Measurements from ENCODE around the gene MATN3.

MATN3 gene

DNA sequence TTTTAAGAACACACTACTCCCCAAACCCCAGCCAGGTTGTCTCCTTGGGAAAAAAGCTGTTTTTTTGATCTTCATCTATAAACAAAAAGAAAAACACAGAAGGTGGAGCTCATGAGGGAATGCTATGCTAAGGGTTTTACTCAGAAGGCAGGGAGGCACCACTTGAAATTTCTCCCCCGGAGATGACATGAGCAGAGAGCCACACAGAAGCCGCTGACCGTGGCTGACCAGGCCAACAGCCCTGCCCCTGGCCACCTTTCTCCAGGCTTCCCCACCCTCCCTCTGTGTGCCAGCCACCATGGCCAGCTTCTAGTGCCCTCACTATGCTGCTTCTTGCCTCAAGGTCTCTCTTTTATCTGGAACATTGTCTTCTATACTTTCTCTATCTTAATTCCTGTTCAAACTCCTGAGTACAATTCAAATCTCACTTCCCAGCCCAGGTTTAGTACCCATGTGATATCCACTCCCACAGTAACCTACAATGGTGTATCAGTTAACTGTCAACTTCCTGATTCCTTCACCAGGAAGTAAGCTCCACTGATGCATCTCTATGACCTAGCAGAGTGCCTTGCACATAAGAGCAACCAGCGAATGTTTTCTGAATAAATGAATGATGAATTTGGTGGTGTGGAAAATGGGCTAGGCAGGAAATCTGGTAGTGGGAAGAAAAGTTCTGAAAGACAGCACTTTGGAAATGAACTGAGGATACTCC is 23.6 kb upstream of the MATN3 start:
- DNase-seq, result no peak

DNA sequence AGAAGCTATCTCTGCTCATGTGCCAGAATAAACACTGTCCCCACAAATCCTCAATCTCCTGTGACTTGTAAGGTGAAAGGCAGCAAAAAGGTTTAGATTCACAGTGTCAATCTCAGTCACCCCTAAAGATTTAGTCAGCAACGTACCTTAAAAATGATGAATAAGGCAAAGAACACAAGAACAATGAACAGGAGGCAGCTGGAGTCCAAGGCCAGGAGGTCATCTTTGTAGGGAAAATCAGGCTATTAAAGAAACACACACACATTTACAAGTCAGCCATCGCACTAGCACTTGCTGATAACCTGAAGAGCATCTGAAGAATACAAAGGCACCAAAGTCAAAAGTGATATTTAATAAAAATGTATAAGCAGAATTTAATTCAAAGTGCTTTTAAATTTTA is 22.4 kb upstream of the MATN3 start:
- DNase-seq, result no peak

DNA sequence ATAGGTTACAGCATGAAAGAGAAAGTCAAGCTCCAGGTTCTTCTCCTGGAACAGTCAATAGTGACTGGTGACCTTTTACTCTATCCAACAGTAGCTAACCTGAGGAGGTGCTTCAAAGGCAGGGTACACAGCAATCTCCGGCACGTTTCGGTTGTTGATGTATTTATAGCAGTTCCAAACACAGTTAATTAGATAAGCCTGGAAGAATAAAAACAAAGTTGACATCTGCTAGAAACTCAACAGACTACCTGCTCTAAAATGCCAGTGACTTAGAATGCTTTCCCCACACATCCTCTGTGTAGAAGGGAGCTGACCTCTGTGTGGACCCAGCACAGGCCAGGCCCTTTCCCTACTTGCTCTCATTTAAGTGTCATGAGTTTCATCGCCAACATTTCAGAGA is 21.8 kb upstream of the MATN3 start:
- no peak for DNase-seq

DNA sequence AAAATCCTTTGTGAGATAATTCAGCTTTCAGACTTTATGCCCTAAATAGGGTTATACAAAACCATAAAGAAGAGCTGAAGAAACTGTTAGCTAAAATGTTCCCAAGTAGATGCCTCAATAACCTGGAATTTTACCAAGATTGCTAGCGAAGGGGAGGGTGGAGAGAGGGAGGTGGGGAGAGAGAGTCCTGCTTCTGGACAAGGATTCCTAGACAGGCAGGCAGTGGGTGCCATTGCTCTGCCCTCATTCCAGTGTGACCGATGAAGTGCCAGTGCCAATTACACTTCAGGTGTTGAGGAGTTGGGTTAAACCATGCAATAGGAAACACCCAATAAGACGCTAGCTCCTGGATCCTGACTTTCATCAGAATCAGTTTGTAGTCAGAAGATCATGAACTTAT is 20.9 kb upstream of the MATN3 start:
- no peak for DNase-seq

DNA sequence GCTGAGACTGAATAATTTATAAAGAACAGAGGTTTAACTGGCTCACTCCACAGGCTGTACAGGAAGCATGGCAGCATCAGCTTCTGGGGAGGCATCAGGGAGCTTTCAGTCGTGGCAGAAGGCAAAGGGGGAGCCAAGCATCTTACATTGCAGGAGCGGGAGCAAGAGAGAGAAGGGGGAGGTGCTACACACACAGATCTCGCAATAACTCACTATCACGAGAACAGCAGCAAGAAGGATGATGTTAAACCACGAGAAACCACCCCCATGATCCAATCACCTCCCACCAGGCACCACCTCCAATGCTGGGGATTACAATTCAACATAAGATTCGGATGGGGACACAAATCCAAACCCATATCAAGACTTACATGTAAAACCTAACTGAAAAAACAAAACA is 17.8 kb upstream of the MATN3 start:
- DNase-seq, result no peak

DNA sequence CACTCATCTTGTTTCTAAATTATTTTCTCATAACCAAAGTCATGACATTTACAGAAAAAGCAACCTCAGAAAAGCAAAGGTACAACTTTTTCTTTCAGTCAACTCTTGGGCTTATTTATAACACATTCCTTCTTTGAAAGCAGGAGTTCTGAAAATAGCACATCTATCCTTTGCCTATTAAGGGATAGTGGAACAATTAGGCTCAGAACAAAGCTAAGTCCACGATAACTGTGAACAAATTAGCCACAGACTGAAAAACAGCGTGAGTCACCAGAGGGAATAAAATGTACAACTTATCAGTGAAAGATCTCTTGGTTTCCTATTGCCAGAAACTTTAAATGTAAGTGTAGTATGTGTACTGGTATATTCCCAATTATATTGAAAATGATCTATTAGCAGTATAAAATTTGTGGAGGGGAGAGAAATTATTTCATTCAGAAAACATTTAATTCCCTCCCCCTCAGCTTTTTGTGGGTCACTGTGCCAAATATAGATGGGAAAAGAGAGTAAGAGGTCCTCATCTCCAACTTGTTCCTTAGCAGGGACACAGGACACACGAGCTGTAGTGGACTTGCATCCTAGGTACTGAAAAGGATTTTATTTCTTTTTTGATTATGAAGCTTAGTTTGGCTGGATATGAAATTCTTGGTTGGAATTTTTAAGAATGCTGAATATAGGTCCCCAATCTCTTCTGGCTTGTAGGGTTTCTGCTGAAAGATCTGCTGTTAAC is 15.4 kb upstream of the MATN3 start:
- no peak for DNase-seq

DNA sequence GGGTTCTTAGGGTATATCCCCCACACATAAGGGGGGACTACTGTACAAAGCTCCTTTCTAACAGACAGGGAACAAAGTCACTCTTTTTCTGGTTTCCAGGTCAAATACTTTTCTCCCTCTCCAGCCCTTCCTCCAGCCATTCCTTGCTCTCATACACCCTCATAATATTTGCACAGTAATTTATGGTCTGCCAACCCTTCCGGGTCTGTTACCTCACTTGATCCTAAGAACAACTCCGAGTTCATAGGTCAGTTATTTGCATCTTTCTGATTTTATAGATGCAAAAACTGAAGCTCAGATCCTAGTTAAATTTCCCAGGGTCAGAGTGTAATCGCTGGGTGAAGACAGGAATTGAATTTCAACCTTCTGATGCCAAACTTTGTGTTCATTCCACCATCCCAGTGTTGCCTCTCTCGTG is 14.8 kb upstream of the MATN3 start:
- DNase-seq, result no peak

DNA sequence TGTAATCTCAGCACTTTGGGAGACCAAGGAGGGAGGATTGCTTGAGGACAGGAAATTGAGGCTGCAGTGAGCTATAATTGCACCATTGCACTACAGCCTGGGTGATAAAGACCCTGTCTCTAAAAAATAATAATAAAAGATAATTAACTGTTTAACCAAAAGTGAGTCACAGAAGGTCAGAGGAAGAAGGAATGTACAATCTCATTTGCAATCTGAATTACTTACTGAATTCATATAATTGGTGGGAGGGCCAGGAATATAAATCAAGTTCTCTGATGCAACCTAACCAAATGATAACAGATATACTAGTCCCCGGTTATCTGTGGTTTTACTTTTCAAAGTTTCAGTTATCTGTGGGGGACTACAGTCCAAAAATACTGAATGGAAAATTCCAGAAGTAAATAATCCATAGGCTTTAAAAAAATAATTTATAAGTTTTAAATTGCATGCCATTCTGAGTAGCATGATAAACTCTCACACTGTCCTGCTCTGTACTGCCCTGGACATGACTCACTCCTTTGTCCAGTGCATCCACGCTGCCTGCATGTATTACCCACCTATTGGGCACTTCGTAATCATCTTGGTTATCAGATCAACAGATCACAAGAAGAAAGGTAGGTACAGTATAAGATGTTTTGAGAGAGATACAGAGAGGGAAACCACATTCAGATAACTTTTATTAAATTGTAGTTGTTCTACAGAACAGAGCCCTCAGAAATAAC is 12.8 kb upstream of the MATN3 start:
- DNase-seq, result no peak

DNA sequence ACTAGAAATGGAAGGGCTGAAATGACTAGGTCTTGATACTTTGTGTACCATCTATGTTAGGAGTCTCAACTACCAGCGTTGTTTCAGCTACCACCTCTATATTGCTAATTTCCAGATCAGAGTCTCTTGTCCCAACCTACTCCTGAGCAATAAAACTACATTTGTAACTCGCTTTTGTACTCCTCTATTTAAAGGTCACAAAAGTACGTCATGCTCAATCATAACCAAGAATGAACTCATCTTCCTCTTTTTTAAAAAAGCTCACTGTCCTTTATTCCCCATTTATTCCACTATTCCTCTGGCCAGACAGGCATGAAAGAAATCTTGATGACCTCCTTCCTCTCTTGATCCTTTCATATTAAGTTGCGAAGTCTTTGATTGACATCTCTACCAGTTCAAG is 11.2 kb upstream of the MATN3 start:
- no peak for DNase-seq

DNA sequence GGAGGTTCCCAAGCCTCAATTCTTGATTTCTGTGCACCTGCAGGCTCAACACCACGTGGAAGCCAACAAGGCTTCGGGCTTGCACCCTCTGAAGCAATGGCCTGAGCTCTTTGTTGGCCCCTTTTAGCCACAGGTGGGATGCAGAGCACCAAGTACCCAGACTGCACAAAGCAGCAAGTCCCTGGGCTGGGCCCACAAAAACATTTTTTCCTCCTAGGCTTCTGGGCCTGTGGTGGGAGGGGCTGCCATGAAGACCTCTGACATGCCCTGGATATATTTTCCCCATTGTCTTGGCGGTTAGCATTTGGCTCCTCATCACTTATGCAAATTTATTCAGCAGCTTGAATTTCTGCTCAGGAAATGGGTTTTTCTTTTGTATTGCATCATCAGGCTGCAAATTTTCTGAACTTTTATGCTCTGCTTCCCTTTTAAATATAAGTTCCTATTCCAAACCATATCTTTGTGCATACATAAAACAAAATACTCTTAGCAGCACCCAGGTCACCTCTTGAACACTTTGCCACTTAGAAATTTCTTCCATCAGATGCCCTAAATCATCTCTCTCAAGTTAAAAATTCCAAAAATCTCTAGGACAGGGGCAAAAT is 9.0 kb upstream of the MATN3 start:
- no peak for DNase-seq

DNA sequence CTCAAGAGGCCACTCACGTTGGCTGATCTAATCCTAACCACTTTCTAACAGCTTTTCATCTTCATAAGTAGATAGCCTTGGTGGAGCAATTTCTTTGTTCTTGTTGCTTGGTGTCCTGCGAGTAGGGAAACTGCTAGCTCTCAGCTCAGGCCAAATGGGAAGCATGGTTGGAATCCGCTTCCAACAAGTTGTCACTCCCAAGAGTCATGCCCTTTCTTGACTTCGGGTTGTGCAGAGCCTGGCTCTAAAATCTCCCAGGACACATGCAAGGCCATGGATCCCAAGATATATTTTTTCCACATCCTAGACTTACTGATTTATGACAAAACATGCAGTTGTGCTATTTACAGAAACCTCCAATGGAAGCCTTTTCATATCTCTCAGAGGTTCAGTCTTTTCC is 7.3 kb upstream of the MATN3 start:
- DNase-seq, result no peak

DNA sequence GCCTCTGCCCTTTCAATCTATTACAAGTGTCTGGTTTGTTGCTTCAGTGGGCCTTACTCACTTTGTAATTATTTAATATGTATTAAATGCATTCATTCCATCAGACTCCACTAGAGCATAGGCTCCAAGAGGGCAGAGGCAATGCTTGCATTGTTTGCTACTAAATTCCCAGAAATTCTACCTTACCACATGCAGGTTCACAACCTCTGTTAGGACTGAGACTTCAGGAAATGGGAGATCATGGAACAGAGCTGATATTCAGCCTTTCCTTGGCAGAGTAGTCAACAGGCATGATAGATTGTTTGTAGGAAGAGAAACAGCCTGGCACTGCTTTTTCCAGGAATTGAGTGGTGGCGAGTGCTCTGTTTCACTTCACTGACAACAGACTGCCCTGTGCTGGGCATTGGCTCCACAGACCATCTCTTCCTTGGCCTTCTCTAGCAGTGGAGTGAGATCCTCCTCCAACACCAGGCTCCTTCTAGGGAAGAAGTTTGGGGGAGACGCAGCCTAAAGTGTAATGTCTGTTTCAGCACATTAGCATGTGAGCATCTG is 6.2 kb upstream of the MATN3 start:
- no peak for DNase-seq

DNA sequence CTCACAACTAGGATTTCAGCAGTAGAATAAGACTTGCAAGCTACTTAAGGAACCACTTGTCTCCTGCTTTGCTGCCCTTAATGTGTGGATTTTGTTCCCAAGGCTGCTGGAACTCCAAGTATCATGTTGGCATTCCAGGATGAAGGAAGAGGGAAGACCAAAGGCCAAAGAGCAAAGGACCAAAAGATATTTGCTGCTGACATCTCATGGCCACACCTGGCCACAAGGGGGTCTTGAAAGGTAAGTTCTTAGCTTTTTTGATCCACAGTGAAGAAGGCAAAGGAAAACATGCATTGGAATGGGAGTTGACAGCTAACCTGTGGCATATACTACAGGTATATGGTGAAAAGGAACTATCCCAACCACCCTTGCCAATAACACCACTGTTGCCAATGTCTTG is 3.9 kb upstream of the MATN3 start:
- DNase-seq, result no peak

DNA sequence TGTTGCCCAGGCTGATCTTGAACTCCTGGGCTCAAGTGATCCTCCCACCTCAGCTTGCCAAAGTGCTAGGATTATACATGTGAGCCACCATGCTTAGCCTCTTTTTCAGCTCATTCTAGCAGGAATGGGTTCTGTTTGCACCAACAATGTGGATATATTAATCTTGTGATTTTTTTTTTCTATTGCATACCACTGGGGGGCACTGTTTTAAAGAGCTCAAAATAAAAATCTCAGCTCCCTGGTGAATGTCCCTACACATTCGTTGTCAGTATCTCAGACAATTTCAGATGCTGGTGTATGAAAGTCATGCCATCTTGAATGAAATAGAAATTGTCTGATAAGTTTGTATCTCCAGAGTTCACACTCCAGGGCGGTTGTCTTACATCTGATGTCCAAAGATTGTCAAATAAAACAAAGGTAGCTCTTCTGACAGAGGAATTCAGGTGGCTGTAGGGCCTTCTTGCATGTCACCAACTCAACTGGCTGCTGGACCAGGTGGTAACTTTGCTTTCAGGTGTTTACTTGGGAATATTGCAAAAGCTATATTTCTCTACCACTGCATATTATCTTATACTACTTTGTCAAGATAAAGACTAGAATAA is 3.1 kb upstream of the MATN3 start:
- DNase-seq, result peak; percentile 10

DNA sequence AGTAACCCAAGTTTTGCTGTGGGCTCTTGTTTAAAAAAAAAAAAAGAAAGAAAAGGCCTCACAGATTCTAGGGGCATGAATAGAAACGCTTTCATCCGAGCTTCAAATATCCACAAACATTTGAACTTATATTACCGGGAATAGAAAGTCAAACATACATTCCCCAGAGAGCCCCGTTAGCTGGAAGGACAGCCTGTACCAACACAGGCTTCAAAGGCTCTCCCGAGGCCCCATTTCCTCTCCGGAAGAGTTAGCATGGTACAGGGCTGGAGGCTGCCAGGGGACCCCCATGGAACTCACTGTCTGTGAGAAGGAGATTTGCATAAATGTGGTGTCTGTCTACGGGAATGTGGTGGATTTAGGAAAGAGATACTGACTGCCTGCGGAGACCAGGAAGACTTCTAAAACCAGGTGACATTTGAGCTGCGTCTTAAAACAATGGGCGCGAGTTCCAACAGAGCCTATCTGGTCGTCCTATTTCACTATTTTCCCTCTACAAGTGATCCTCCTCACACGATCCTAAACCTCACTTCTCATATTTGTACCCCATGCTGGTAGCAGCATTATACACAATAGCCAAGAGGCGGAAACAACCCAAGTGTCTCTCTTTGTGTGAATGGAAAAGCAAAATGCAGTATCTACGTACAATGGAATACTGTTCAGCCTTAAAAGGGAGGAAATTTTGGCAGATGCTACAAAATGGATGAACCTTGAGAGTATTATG is 820 bp upstream of the MATN3 start:
- DNase-seq, result no peak

DNA sequence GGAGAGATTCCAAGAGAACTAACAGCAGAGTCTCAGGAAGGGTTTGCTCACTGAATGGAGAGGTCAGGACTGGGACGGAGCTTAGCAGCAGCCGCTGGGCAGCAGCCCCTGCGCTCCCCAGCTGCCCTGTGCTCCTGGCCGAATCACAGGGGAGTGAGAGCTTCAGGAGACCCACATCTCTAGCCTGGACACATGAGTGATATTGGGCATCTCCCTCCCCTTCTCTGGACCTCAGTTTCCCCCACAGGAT is 511 bp downstream of the MATN3 start:
- DNase-seq, result no peak

DNA sequence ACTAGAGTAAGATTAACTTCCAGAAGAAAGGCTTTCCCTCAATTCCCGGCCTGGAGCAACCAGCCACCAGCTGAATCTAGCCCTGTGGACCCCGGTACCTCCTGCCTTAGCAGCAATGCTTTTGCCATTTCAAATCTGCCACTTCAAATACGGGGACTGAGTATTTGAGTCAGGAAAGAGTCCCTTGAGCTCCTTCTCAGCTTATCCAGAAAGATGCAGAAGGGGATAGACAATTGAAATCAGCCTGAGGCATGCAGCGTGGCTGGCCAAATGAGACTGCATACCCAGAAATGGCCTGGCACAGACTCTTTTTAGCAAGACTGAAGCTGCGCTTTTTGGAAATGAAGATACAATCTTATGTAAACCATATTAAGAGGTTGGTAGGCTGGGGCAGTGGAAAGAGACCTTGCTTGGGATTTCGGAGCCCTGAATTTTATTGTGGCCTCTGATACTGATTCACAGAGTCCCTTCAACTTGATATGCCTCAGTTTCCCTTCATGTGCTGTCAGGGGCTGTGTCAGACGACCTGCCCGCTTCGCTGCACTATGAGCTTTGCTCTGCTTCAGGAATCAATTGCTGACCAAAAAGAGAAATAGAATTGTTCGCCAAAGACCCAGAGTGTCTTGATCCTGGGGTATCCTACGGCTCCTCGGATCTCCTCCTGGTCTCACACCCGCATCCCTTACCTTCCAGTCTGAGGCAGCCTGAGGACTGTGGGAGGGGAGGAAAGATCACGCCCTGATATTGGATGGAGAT is 1.0 kb downstream of the MATN3 start:
- DNase-seq, result no peak

DNA sequence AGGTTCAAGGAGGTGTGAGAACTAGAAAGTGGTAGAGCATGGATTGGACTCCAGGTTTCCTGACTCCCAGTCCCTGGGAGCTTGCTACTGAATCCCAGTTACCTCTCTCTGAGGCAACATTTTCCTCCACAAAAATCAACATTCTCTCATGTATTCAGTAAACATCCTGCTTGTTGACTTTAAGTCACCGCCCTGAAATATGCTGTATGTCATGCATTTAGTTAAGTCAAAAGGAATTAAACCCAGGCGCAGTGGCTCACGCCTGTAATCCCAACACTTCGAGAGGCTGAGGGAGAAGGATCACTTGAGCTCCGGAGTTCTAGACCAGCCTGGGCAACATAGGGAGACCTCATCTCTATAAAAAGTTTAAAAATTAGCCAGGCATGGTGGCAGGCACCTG is 3.8 kb downstream of the MATN3 start:
- DNase-seq, result no peak

DNA sequence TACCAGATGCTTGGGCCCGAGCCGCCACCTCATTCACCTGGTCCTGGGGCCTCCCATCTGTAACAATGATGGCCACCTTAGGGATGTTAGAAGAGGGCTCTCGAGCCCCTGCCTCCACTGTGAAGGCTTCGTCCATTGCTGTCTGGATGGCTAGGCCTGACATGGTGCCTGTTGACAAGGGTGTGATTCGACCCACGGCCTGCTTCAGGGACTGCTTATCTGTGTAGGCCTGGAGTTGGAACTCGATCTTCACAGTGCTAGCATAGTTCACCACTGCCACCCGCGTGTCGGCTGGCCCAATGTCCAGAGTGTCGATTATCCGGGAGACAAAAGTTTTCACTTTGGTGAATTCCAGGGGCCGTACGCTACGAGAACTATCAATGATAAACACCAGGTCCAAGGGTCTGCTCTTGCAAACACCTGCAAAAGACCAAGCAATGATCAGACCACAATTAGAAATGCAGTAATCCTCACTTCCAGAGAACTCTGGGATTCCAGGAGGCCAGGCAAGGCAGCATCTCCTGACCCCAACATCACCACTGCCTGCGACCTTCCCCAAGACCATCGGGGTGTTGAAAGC is 6.5 kb downstream of the MATN3 start:
- no peak for DNase-seq

DNA sequence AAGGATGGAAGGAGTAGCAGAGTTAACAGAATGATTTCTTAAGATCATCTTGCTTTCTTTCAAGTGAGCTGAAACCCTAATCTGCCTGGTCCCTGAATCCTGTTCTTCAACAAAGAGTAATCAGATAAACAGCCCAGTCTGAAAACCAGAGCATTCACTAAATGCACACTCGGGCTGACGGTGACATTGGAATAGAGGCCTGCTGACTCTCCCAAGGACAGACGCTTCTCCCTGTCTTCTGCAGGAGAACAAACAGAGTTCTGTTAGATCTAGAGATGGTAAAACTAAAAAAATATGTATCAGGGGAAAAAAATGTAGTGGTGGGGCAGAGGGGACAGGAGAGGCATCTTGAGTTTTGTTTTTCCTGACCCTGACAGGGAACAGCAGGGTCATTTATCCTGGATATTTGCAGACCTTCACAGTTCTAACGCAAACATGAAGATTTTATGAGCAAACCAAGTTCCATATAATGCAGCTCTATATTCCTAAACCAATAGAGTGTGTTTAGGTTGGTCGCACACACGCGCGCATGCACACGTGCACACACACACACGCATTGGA is 7.3 kb downstream of the MATN3 start:
- no peak for DNase-seq

DNA sequence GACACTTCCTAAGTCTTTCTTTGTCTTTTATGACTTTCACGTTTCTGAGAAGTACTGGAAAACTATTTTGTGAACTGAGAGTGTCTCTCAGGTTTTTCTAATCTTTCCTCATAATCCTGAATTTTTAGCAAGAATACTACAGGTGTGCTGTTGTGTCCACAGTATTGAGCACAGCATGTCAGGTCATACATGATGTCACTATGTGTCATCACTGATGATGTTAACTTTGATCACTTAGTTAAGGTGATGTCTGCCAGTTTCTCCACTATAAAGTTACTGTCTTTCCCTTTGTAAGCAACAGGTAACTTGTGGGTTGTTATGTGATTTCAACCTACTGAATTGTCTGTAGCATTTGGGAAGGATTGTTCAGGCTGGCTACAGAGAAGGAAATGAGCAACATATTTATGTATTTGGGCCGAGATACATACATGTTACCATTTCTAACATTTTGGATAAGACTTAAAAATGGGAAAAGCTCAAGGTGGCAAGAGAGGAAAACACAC is 11.1 kb downstream of the MATN3 start:
- DNase-seq, result no peak

All from CD4-positive, alpha-beta T cell treated with Interleukin-6 for 4 hours (primary cell).